ENCODE results near the gene CEMP1.
"Not testable (repeated sequence)": the region's sequence is repeated elsewhere in the genome, so short reads cannot be mapped to it uniquely, and the experiment has no call there.

The CEMP1 gene

GRCh38 chr16:2535625-2536013 lies 4.4 kb upstream of the CEMP1 start:
- DNase-seq (ENCODE audit: low spot score) = no peak

DNA sequence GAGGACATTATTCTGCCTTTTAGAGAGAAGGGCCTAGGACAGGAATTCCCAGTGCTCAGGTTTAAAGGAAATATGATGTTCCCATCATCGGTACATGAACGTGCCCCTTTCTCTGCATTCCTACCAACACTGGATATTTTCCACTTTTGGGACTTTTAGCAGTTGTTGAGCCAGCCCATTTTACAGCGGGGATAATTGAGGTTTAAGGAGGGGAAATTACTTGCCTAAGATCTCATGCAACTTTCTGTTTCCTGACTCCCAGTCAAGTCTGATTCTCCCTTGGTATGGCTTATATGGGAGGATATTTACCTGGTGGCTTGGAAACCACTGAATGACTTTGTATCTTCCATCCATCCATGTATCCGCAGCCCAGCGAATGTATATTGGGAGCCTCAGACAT lies 3.1 kb upstream of the CEMP1 start:
- not testable (repeated sequence) for DNase-seq (ENCODE audit: low spot score)

DNA sequence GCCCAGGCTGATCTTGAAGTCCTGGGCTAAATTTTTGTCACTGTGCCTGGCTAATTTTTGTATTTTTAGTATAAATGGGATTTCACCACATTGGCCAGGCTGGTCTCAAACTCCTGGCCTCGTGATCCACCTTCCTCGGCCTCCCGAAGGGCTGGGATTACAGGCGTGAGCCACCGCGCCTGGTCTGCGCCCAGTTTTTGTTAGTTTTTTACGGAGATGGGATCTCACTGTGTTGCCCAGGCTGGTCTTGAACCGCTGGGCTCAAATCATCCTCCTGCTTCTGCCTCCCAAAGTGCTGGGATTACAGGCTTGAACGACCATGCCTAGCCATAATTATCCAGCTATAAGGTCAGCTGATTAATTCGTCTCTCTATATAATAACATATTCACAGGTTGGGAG lies 2.7 kb upstream of the CEMP1 start:
- DNase-seq (ENCODE audit: low spot score) = no peak

GRCh38 chr16:2533142-2533755 lies 2.0 kb upstream of the CEMP1 start:
- peak; percentile 28 for DNase-seq (ENCODE audit: low spot score)

DNA sequence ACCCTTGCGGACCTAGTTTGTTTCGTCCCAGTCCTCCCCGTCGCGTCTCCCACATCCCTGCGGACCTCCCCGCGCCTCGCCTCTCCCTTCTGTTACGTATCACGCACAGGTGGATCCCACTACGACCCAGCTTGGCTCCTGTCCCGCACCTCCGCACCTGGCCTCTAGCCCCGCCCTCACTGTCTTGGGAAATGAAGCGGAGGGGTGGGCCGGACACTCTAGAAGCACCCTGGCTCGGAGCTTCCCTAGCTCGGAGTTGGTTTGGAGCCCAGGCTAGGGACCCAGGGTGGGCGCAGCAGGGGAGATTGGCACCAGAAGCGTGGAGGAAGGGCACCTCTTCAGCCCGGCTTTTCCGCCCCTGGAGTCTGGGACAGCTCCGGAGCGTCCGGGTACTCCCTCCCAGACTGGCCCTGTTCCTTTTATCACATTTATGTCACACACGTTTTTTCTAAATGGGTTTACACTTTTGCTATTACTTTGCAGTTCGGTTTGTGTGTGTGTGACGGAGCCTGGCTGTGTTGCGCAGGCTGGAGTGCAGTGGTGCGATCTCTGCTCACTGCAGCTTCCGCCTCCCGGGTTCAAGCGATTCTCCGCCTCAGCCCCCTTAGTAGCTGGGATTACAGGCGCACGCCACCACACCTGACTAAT lies 1.4 kb upstream of the CEMP1 start:
- DNase-seq (ENCODE audit: low spot score) = peak; percentile 72

GRCh38 chr16:2531696-2532493 lies 687 bp upstream of the CEMP1 start:
- DNase-seq (ENCODE audit: low spot score) = peak; percentile 97

GRCh38 chr16:2530629-2531318 lies 434 bp downstream of the CEMP1 start:
- DNase-seq (ENCODE audit: low spot score) = no peak

DNA sequence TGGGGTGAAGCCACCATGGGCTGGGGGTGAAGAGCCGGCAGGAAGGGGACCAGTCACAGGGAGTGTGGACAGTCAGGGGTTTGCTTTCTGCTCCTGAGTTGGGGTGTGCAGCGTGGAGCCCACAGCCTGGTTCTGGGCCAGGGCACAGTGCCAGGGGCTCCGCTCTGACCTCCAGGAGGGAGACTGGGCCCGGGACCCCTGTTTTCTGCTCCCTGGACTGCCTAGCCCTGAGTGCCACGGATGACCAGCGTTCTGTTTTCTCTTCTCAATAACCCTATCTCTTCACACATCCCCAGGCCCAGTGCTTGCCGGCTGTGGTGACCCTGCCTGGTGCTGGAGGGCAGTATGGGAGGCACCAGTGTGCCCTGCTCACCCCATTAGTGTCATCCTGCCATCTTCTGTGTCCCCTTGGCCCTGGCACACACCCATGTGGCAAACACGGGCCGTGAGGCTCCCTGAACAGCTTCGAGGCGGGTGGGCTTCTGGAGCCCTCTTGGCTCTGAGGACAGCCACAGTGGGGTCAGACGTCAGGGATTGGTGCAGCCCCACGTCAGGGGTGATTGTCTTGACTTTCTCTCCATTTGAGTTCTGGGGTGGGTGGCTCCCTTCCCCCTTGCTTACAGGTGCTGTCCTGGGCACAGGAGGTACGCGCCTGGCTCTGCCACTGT lies 1.1 kb downstream of the CEMP1 start:
- DNase-seq (ENCODE audit: low spot score) = no peak

- DNase-seq (ENCODE audit: low spot score) = no peak
These were observed 1.9 kb downstream of the CEMP1 start for GRCh38 chr16:2529061-2529931.

DNA sequence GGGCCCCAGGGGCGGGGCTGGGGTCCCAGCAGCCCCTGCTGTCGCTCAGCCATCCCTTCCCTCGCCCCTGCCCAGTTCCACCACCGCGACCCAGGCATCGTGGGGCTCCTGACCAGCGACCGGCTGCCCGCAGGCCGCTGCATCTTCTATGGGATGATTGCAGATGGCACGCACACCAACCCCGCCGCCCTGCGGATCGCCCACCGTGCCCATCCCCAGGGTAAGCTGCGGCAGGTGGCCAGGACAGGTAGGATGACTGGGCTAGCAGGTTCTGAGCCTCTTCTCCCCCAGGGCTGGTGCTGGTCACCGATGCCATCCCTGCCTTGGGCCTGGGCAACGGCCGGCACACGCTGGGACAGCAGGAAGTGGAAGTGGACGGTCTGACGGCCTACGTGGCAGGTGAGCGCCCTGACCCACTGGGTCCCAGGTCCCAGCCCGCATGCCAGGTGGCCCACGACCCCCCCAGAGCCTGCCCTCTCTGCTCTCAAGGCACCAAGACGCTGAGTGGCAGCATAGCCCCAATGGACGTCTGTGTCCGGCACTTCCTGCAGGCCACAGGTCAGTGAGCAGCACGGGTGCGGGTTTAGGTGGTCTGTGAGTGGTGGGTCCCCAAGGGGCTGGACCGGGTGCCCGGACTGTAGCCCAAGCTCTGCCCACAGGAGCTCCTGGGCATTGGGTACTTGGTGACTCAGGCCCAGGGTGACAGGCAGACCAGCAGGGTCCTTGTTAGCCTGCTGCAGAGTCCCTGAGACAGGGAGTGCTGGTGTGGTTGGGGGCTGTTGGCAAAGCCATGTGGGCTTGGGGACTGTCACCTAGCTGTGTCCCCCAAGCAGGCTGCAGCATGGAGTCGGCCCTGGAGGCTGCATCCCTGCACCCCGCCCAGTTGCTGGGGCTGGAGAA lies 2.8 kb downstream of the CEMP1 start:
- DNase-seq (ENCODE audit: low spot score) = no peak

- DNase-seq (ENCODE audit: low spot score) = no peak
These were observed 3.5 kb downstream of the CEMP1 start for GRCh38 chr16:2527784-2528100.

DNA sequence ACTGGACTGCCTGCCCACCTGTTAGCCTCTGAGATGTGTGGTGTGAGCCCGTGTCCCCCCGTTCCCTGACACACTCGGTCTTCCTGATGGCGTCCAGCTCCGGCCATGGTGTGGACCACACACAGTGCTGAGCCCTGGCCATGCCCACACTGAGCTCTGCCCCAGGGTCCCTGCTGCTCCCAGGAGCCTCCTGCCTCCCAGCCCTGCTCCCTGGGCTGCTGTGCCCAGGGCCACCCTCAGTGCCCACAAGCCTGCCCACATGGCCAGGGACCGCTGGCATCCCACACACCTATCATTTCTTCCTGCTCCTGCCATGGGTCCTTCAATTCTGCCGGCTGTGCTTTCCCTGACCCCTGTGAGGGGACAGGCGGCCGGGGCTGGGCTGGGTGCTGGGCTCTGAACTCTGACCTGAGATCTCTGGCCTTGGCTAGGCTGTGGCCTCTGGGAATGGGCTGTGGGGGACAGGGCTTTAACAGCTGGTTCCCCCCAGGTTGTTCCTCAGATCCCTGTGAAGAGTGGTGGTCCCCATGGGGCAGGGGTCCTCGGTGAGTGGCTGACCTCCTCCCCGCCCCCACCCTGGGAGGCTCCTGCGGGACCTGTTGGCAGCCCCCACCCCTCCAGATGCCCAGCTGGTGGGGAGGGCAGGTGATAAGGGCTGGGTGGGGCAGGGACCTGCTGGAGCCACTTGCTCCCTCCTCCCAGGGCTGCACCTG lies 4.0 kb downstream of the CEMP1 start:
- DNase-seq (ENCODE audit: low spot score) = no peak

DNA sequence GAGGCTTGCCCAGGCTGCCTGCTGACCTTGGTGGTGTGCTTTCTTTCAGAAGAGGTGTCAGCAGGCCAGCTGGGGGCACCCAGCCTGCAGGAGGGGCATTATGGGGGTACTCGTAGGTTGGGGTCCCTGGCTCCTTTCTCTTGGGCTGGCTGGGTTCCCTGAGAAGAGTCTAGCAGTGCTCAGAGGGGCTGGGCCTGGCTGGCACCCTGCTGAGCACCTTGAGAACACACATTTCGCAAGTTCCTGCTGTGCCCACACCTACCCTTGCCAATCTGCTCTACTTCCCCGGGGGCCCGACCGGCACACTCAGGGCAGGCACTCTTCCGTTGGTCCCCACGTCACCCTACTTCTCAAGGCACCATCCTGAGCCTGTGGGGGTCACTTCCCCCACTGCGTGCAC lies 5.1 kb downstream of the CEMP1 start:
- no peak for DNase-seq (ENCODE audit: low spot score)

DNA sequence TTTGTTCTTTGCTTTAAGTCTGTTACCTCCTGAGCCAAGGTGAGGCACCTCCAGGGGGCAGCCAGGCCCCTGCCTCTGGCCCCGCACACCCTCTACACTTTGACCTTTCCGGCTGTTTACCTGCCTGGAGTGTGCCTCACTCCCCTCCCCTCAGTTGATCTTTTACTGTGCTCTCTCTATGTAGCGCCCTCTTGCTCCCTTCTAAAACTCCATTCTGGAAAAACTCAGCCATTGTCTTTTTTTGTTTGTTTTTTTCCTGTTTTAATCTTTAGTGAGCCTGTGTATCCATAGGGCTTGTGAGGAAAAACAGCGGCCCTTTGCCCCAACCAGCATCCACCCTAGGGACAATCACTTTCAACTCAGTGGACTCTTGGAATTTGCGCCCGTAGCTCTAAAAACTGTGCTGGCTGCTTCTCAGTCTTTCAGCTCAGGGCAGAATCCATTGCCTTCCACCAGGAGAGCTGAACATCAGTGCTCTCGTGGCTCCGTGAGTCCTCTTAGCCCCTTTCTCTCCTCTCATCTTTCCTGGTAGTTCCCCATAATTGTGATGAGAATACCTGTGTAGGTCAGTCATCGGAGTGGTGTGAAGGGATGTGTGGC lies 6.8 kb downstream of the CEMP1 start:
- DNase-seq (ENCODE audit: low spot score) = no peak

GRCh38 chr16:2523801-2524231 lies 7.4 kb downstream of the CEMP1 start:
- no peak for DNase-seq (ENCODE audit: low spot score)

GRCh38 chr16:2520784-2521531 lies 10.2 kb downstream of the CEMP1 start:
- DNase-seq (ENCODE audit: low spot score) = peak; percentile 60

- DNase-seq (ENCODE audit: low spot score) = peak; percentile 94
These were observed 11.0 kb downstream of the CEMP1 start, which contains the start of gene AMDHD2 for GRCh38 chr16:2520097-2520783. AMDHD2 (plus strand) TSS chr16:2520371; CDS start chr16:2520459, 88 bp downstream.

GRCh38 chr16:2519711-2520080 lies 11.5 kb downstream of the CEMP1 start:
- DNase-seq (ENCODE audit: low spot score) = no peak

Measured in hematopoietic multipotent progenitor cell treated with erythropoietin and hydrocortisone succinate and interleukin-3 and kit ligand, for 17 days (in vitro differentiated cells).